ENCODE data around the gene TRIM47.

Gene TRIM47

DNA sequence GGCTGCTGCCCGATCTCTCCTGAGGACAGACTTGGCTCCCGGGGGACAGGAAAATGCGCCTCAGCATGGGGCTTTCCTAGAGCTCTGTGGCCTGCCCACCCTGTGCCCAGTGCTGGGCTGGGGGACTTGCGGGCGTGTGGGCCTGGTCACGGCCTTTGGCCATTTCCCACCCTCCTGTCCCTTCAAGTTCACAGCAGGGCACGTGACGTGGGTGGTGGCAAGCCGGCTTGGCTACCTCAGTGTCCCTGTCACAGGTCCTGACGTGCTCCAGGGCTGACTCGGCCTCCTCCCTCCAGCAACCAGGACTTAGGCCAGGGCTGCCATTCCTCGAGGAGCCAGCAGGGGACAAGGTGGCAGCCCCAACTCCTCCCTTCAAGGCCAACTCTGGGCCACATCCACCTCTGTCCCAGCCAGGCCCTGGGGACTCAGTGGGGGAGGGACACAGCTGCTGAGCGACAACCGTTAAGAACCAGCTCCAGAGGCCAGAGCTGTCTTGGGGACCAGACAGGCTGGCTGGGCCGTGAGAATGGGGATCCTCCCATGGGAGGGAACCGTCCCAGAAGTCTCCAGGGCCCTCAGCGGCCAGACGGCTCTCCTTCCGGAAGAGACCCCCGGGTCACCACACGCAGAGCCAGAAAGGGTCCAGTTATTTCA lies 33.2 kb downstream of the TRIM47 start:
- peak in 3 of 5 donors; percentile 38 to 79 (median 48) for DNase-seq

DNA sequence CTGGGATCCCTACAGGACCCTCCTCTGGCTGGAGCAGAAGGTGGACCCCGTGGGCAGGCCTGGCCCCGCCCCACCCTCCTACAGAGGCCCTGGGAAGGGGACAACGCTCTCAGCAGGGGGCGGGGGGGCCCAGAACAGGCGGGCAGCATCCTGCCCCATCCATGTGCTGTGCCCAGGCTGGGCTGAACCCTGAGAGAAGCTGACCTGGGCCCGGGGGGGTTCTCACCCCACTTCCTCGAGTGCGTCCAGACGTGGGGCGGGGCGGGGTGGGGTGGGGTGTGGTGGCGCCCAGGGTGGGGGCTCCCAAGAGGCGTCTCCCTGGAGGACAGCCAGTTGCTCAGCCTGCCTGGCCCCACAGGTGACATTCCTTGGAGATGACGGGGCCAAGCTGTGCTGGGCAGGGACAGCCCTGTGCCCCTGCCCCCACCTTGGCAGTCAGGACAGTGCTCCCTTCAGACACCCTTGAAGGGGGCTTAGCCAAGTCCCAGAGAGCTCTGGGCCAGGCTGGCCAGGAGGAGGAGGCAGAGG lies 33.8 kb downstream of the TRIM47 start:
- no peak for DNase-seq

DNA sequence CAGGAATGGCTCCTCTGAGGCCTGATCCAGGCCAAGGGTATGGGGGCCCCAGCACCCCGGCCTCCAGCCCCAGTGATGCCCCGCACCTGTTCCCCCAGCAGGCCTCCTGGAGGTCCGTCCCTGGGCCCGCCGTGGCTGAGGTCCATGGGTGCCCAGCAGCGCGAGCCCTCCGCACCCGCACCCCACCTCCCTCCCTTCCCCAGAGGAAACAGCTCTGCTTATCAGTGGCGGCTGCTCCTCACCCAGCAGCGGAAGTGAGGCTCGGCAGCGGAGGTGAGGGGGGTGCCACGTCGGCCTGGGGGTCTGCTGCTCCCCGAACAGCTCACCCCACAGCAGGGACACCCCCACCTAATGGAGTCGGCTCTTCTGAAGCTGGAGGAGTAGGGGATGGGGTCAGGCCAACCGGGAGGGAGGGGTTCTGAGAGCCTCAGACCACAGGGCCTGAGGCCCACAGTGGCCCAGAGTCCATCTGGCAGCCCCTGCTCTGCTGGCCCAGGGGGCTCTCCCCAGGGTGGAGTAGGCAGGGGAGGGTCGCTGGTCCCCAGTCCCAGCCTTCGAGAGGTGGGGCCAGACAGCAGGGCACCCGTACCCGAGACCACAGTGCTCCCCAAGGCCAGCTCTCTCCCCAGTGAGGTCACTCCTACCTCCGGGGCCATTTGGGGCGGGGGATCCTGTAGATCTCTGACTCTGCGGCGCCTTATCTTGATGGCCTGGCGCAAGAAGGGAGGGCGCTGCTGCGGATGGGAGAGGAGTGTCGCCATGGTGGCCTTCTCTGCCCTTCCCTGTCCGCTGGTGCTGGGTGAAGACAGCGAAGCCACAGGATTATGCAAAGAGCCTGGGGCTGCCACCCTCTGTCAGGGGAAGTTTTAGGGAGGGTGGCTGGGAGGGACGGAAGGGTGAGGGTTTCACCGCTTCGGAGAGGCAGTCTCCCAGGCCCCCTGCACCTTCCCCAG lies 34.5 kb downstream of the TRIM47 start, which contains the start of gene UNC13D:
UNC13D (minus strand) TSS at position 828 of the 953 bp plus-strand sequence; CDS start at position 761, 67 bp downstream.
- DNase-seq, result peak; percentile 40 to 71 (median 53)

DNA sequence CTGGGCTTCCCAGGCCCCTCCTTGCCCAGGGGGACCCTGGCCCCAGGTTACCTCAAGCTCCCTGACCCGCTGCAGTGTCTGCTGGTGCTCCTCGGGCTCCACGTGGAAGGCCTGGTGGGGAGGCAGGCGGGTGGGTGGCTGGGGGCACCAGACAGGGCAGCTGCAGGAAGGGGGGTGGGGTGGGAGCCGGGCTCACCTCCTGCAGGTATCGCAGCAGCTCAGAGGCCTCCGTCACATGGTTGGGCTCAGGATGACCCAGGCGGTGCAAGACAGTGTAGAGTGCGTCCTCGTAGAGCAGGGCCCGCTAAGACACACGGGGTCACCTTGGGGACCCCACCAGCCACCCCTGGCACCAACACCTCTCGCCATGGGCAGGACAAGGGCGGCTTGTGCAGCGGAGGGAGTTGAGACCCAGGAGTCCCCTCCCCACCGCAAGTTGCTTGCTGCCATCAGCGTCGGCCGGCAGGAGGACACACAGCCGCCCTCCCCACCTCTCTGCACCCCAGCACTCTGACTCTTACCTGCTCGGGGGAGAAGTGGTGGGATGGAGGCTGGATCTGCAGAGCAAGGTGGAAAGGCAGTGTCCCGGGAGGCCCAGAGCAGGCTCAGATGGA lies 35.3 kb downstream of the TRIM47 start:
- DNase-seq, result peak in 1 of 5 donors; percentile 55

DNA sequence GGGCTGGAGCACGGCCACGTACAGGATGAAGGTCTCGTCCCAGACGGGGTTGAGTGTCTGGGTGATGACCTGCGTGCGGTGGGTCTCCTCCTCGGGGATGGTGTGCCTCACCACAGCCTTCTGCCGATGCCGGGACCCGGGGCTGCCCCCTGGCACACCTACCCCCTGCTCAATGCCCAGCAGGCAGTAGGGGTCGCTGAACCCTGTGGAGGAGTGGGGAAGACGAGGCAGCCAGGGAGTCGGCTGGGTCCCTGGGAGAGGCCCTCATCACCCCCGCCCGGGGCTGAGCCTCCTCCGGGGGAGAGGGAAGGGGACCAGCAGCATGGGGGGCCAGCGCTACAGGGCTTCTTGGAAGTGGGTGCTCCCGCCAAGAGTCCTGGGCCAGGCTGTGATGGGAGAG lies 36.0 kb downstream of the TRIM47 start:
- no peak for DNase-seq

DNA sequence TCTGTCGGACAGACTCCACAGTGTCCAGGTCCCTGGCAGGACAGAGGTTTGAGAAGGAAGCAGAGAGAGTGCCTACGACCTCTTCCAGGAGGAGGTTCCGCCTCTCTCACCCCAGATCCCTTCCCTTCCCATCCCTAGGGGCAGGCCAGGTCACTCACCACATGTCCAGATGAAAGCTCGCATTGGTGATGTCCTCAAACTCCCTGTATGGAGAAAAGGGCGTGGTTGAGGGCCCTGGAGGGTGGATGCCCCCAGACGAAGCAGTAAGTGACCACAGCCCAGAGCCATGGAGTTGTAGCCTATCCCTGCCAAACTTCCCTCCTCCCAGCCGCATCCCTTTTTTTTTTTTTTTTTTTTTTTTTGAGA lies 37.6 kb downstream of the TRIM47 start:
- no peak for DNase-seq

DNA sequence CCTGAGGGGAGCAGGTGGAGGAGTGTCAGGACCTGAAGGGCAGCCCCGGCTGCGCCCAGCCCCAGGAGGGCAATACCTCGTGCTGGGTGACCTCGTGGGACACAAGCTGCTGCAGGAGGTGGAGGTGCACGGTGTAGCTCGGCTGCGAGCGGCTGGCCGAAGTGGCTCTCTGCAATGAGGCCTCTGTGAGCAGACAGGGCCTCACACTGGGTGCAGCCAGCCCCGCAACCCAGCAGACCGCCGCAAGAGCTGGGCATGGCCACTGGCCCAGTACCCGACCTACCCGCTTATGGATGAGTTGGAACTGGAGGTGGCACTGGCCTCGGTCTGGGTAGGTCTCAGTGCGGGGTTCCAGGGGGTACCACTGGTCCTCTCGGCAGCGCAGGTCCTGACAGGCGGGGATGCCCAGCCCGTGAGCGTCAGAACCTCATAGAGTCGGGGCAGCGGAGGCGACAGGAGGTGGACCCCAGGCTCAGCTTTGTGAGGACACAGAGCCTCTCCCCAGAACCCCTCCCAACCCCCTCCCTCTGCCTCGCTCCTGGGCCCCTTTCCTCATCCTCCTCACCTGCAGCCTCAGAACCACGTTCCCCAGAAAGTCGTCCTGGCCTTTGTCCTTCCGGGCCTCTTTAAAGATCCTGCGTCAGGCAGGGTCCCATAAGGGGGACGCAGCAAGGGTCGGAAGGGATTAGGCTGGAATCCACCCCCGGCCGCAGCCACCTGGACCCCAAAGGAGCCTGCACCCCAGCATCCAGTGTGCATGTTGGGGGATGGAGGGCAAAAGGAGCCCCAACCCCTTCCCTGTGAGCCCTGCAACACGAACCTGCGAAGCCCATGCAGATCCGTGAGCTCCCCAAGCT lies 38.2 kb downstream of the TRIM47 start:
- DNase-seq, result no peak

DNA sequence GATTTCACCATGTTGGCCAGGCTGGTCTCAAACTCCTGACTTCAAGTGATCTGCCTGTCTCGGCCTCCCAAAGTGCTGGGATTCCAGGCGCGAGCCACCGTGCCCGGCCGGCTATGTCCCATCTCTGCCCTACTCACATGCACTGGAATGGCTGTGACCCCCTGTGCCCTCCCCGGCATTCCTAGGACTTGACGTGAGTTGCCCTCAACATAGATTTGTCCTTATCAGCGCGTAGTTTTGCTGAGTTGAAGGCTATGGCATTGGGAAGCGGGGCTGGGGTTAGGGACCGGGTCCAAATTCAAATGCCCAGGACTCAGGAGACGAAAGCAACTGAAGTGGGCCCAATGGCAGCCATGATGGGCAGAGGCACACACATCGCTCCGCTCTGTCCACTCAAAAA lies 40.0 kb downstream of the TRIM47 start:
- no peak for DNase-seq

DNA sequence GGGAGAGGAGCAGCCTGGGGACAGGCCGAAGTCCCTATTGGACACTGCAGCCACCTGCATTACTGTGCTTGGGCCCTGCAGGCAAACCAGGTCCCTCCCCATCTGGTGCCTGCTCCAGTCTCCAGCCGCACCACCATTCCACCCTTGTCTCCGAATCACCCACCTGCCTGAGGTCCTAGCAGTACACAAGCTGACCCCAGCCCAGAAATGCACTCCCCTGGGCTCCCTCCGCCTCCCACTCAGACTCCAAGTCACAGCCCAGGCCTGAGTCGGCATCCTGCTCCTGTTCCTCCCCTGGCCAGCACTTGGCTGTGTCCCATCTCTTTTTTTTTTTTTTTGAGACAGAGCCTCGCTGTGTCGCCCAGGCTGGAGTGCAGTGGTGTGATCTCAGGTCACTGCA lies 40.5 kb downstream of the TRIM47 start:
- no peak for DNase-seq

DNA sequence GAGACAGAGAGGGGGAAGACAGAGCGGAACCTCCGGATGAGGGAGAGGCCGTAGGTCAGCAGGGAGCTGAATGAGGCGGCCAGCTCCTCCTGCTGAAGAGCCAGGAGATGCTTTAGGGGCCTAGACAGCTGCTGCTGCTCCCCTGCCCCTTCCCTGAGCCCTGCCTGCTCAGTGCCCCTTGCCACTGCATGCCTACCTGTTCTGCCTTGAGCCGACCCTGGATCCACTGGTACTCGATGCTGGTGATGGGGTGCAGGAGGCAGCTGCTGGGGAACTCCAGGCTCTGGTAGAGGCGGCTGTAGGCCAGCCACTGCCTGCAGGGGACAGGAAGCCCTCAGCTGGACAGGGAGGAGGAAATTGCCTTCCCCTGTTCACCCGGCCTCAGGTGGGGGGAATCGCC lies 41.8 kb downstream of the TRIM47 start:
- no peak for DNase-seq

DNA sequence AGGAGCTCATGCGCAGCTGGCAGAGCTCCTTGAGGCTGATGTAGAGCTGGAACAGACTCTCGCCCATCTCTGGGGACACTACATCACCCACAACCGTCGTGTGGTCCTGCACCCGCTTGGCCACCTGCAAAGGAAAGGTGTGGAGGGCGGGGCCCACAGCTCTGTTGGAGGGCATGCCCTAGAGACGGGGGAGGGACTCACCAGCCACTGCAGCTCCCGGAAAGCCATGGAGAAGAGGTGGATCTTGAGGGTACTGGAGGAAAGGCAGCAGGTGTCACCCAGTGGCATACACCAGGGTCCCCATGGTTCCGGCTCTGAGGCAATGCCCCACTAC lies 42.8 kb downstream of the TRIM47 start:
- DNase-seq, result no peak

DNA sequence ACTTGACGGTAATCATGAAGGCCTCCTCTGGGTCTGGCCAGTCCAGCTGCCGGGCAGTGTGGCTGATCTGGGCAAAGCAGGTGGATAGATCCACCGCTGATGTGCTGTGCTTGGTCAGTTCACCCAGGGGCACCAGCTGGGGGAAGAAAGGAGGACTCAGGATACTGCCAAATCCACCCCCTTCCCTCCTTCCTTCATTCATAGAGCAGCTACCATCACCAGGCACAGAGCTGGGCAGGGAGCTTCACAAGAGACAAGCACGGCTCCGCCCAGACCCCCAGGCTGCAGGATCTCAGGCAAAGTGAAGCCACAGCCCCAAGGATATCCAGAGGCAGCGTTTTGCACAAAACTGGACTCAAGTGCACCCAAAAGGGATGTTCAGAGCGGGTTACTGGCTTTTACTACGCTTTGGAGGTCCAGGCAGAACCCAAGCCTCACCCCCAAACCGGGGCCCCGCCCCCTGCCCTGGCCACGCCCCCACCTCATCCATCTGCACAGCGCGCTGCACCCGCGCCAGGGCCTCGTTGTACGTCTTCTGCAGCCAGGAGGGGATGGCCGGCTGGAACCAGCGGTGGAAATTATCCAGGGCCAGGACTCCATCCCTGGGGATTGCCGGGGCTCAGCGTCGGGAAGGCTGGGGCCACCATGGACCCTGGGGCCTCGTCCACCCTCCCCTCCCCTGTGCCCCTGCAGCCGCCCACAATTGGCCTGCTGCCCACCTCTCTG lies 43.3 kb downstream of the TRIM47 start:
- DNase-seq, result no peak

DNA sequence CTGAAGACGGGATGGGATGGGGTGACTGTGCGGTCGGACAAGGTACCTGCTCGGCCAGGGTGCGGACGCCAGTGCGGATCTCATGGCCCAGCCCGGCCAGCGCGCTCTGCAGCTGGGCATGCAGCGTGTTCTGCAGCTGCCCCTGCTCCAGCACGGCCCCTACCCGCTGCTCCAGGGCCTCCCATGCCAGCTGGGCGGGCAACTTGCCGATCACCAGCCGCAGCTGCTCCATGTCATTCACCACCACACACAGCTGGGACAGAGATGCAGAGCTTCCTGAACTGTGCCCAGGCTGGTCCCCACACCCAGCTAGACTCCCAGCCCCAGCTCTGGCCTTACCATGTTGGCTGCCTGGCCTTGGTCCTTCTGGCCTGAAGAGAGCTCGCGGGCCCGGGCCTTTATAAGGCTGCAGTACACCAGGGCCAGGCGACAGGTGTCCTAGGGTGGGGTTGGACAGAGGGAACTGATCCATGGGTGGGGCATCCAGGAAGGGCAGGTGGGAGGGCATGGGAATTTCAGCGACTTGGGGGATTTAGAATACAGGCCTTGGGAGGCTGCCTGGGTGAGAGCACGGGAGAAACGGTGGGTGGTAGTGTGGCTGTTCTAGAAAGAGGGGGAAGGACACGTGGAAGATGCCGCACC lies 44.0 kb downstream of the TRIM47 start:
- no peak for DNase-seq

DNA sequence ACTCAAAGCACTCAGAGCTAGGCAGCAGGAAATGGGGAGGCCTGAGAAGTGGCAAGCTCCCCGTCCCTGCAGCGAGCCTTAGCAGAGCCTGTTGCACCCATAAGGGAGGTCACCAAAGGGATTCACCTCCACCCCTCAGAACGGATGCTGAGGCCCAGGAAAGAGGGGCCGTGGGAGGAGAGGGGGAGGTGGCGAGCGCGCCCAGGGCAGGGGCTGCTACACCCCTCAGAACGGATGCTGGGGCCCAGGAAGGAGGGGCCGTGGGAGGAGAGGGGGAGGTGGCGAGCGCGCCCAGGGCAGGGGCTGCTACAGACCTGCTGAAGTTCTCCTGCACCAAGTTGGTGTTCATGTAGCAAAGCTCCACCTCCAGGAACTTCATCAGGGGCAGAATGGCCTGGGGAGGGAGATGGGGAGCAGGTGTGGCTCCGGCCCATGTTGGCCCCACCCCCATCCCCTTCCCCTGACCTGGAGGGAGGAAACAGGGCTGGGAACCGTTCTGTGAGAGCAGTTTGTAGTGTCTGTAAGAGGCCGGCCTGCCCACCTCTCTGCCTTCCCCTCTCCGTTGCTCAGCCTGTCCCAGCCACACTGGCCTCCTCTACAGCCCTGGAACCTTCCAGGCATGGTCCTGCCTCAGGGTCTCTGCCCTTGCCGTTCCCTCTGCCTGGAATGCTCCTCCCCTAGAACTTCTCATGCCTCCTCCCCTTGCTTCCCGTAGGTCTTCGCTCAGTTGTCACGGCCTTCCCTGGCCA lies 45.6 kb downstream of the TRIM47 start:
- DNase-seq, result peak in 2 of 5 donors; percentile 7 to 50

DNA sequence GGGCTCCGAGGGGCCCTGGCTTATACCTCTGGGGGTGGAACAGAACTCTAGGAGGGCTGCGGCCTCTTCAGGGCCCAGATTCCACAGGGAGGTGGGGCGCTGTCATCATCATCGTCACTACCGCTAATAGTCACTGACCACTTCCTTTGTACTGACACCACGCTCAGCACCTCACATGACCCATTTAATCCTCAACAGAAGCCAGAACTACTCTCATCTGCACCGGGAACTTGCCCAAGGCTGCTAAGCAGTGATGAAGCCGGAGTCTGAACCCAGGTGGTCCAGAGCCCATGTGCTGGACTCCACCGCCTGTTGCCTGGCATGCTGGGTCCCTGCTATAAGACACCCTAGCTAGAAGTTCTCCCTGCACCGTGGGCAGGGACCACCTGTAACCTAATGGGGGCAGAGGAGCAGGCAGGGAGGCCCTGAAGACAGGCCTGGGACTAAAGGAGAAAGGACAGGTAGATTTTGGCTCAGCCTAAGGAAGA lies 46.2 kb downstream of the TRIM47 start:
- peak in 3 of 5 donors; percentile 27 to 73 (median 38) for DNase-seq

DNA sequence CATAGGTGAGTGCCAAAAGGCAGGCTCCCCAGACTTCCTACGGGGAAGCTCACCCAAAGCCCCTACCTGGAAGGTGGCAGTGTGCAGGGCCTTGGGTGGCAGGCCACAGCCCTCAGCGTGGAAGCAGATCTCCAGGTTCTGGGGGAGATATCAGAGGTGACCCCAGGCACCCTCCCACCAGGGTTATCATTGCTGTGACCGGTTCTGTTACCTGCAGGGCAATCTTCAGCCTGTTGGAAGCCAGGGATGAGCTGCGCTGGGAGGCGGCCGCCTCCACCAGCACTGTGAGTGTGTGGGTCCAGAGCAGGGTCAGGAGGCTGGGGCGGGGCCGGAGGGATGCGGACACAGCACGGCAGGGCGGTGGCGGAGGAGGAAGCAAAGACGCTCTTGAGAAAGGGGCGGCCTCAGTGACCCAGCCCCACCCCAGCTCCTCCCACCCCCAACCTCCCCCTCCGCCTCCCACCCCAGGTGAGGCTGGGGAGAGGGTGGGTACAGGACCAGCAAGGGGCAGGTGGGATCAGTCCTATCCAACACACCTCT lies 47.3 kb downstream of the TRIM47 start:
- DNase-seq, result no peak

DNA sequence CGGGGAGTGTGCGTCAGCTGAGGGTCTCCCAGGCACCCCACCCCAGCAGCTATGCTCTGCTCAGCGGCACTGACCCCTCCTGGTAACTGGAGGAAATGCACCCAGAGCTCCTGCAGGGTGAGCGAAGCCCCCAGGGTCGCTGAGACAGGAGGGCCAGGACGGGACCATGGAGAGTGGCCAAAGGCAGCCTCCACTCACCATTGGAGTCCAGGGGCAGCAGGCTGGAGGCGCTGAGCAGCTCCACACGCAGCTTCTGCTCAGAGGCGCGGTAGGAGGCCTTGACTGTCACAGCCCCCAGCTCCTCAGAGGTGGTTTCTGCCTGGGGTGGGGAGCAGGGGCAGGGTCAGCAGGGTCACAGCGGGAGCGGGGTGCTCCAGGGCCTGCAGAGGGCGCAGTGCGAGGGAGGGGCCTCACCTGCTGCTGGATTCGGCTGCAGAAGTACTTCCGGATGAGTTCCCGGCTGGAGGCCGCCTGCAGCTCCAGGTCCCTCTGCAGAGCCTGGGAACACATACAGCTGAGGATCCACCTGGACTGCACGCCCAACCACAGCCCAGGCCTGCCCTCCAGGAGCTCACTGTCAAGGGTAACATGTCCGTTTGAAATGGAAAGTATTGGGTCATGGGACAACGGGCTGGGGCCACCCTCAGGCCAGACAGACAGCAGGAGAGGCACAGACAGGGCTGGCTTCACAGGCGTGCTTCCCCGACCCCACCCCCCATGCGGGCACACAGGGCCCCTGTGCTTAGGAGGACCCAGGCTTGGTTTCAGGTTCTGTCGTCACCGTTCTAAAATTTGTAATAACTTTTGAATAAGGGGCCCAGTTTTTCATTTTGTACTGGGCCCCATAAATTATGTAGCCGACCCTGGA lies 48.0 kb downstream of the TRIM47 start:
- peak in 1 of 5 donors; percentile 21 for DNase-seq

DNA sequence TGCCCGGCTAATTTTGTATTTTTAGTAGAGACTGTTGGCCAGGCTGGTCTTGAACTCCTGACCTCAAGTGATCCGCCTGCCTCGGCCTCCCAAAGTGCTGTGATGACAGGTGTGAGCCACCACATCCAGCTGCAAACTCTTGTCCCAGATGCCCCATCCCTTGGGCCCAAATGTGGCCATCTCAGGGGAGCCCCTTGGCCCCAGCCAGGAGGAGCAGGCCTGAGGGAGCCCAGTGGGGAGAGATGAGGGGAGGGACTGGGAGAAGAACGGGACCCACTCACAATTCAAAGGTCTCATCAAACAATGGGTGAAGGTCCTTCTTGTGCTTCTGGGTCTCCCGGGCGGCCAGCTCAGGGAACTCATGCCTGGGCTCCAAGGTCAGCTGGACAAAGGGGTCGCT lies 48.6 kb downstream of the TRIM47 start:
- no peak for DNase-seq

DNA sequence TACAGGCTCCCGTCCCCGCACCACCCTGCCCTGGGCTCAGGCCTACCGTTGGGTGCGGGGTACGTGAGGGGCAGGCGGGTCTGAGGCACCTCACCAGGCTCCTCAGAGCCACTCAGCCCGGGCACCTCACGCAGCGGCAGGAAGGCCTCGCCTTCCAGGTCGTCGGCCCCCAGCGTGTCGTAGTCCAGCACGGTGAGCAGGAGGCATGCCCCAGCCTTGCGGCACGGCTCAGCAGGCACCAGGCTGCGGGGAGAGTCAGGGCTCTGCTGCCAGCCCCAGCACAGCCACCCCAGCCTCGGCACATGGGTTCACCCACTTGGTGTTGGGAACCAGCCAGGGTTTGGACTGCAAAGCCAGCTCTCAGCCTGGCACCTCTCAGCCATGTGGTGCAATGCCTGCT lies 49.6 kb downstream of the TRIM47 start:
- no peak for DNase-seq

All from T-helper 1 cell (primary cell).